B cell (primary cell): Measurements from ENCODE around the gene CUL9. TPM values are rescaled to one million over a fixed set of nuclear protein-coding genes. Genes with fewer than 3 reads are reported as not detected.

Source experiments
- ATAC-seq: fragments of 200-7000 bp; cut with Tn5 transposase; one replicate; pipeline ENCODE4 v1.10.0; 2021; ENCODE audit warnings: low read depth, mild to moderate bottlenecking, moderate number of reproducible peaks, moderate library complexity
- CTCF ChIA-PET: fragments of 350-600 bp; sonication (Branson Sonifier 250); formaldehyde crosslinking; loops from one replicate; lab custom pipeline; 2021; ENCODE audit warnings: antibody characterized with exemption, inconsistent platforms; lab: Charles Lee
- POLR2A ChIA-PET: fragments of 350-600 bp; sonication (Branson Sonifier 250); formaldehyde crosslinking; loops from one replicate; lab custom pipeline; 2021; ENCODE audit warnings: antibody characterized with exemption; lab: Charles Lee
- DNase-seq: peaks from one replicate; pipeline ENCODE4 v3.0.0; 2013
- H2AFZ ChIP-seq: 2 replicates; pipeline ENCODE4 v1.6.1; 2012; ENCODE audit warnings: mild to moderate bottlenecking, low read depth, low read length; ENCODE audit not compliant: insufficient read depth, poor library complexity, severe bottlenecking
- H3K27ac ChIP-seq, 2 donors: 1 replicate in 1 of 2; 2 replicates in 1 of 2; pipeline ENCODE4 v1.5.1; 2012 to 2013; ENCODE audit warnings: low read length in 2 of 2, mild to moderate bottlenecking in 2 of 2, moderate library complexity in 1 of 2
- H3K27me3 ChIP-seq, 4 experiments: fragments of 200-600 bp in 1 of 4; sonication (generic) in 1 of 4; replicated peaks in 1 of 4; 1 replicate in 2 of 4; 2 replicates in 2 of 4; pipeline versions ENCODE4 v1.6.1 to v1.7.0; 2013 to 2016; ENCODE audit warnings: low read length in 3 of 4, mild to moderate bottlenecking in 2 of 4, mixed read lengths in 1 of 4, moderate library complexity in 1 of 4; ENCODE audit not compliant: insufficient read depth in 4 of 4, control insufficient read depth in 3 of 4; ENCODE audit errors: control extremely low read depth in 1 of 4
- H3K36me3 ChIP-seq, 2 experiments: replicated peaks in 1 of 2; 1 replicate in 1 of 2; 2 replicates in 1 of 2; pipeline versions ENCODE4 v1.6.1 to v1.7.1; 2013; ENCODE audit warnings: low read length in 1 of 2; ENCODE audit not compliant: insufficient read depth in 2 of 2, control insufficient read depth in 1 of 2; ENCODE audit errors: control extremely low read depth in 1 of 2, extremely low read depth in 1 of 2
- H3K4me1 ChIP-seq, 2 donors: fragments of 200-600 bp in 1 of 2; sonication (generic) in 1 of 2; 1 replicate in 1 of 2; 2 replicates in 1 of 2; pipeline versions ENCODE4 v1.5.1 to v1.6.1; 2013 to 2017; ENCODE audit warnings: low read length in 2 of 2; ENCODE audit not compliant: control insufficient read depth in 2 of 2, insufficient read depth in 2 of 2
- H3K4me2 ChIP-seq: replicated peaks from 2 replicates; pipeline ENCODE3; 2012; ENCODE audit warnings: mild to moderate bottlenecking, low read depth, low read length; ENCODE audit not compliant: poor library complexity, severe bottlenecking
- H3K4me3 ChIP-seq, 5 experiments: fragments of 200-600 bp in 1 of 5; sonication (generic) in 1 of 5; 1 replicate in 3 of 5; 2 replicates in 2 of 5; pipeline versions ENCODE4 v1.5.1 to v1.7.0; 2011 to 2016; ENCODE audit warnings: low read length in 4 of 5, mild to moderate bottlenecking in 4 of 5, low read depth in 2 of 5, control low read depth in 1 of 5, moderate library complexity in 1 of 5; ENCODE audit not compliant: insufficient read depth in 1 of 5; ENCODE audit errors: control extremely low read depth in 1 of 5, extremely low read depth in 1 of 5
- H3K79me2 ChIP-seq: fragments of 200-600 bp; sonication (generic); one replicate; pipeline ENCODE4 v1.6.0; 2016; ENCODE audit warnings: low read length; ENCODE audit not compliant: control insufficient read depth, insufficient read depth
- H3K9ac ChIP-seq: fragments of 200-600 bp; sonication (generic); 2 replicates; pipeline ENCODE4 v1.6.1; 2017; ENCODE audit warnings: mild to moderate bottlenecking, low read length, moderate library complexity
- H3K9me3 ChIP-seq, 3 donors: one replicate each; pipeline versions ENCODE4 v1.6.1 to v1.7.1; 2013; ENCODE audit warnings: low read length in 2 of 3; ENCODE audit not compliant: control insufficient read depth in 2 of 3, insufficient read depth in 1 of 3; ENCODE audit errors: control extremely low read depth in 1 of 3
- H4K20me1 ChIP-seq: 2 replicates; pipeline ENCODE4 v1.6.0; 2012; ENCODE audit warnings: mild to moderate bottlenecking, low read length; ENCODE audit not compliant: insufficient read depth, control insufficient read depth, poor library complexity, severe bottlenecking
- H3K27ac Mint-ChIP-seq: one replicate; pipeline ENCODE4 v1.8.0; 2021; ENCODE audit warnings: mixed read lengths
- H3K27me3 Mint-ChIP-seq: one replicate; pipeline ENCODE4 v1.8.0; 2021; ENCODE audit warnings: mixed read lengths
- H3K4me1 Mint-ChIP-seq: one replicate; pipeline ENCODE4 v1.8.0; 2021; ENCODE audit warnings: mixed read lengths
- H3K4me3 Mint-ChIP-seq: one replicate; pipeline ENCODE4 v1.8.0; 2021; ENCODE audit warnings: mixed read lengths
- H3K9me3 Mint-ChIP-seq: one replicate; pipeline ENCODE4 v1.8.0; 2022; ENCODE audit warnings: mixed read lengths; ENCODE audit not compliant: insufficient read depth
- EZH2 ChIP-seq: IDR thresholded peaks from 2 replicates; pipeline ENCODE4 v1.6.1; 2012; ENCODE audit warnings: borderline replicate concordance, low read depth, mild to moderate bottlenecking, moderate library complexity, low read length; ENCODE audit not compliant: insufficient read depth, poor library complexity, severe bottlenecking
- WGBS: methylation state at CpG from one replicate; pipeline ENCODE4 v1.1.5; 2013; ENCODE audit warnings: missing lambda C conversion rate; ENCODE audit not compliant: insufficient coverage; 5-methylcytosine and 5-hydroxymethylcytosine counted together
- intact Hi-C: fragments of 100-400 bp; cut with micrococcal nuclease; formaldehyde crosslinking; loops from one replicate; pipeline ENCODE4 v1.10.0; 2022
- polyA plus RNA-seq: library from polyadenylated mRNA; depleted of rRNA; stranded (reverse); fragments of >200 nt; gene quantifications from 2 replicates; pipeline ENCODE4 v1.2.3, GENCODE V29; 2012
- total RNA-seq, 2 donors: library from RNA; stranded (reverse); fragments of 120-200 nt in 1 of 2; gene quantifications; 1 replicate in 1 of 2; 2 replicates in 1 of 2; pipeline versions ENCODE4 v1.2.3 to v1.2.4, GENCODE V29; 2013 to 2022
- TF ChIP-seq, protein P1 (sequence below): fragments of 200-600 bp; IDR thresholded peaks from one replicate; pipeline ENCODE4 v1.8.0; 2022; ENCODE audit warnings: antibody characterized with exemption, mild to moderate bottlenecking

The CUL9 gene
- total and polyA plus RNA-seq, 2 donors (not counting 1 experiment from before 2014, with no cell fraction given) = 98.0 to 110 TPM

- H3K36me3 ChIP-seq = peaks cover 6 to 47% of the 10 kb centered on the region in 2 experiments
- H3K4me1 Mint-ChIP-seq = peaks cover 39% of the 10 kb centered on the region
- no peak overlapping the region for H2AFZ ChIP-seq
- no peak overlapping the region for H3K4me3 Mint-ChIP-seq
- H3K27ac ChIP-seq = no peak overlapping the region
- ChIA-PET CTCF (no interaction called here), POLR2A (no interaction called here)
- ATAC-seq = no peak
- intact Hi-C loops = no loop called here
- H3K9me3 Mint-ChIP-seq = no peaks in the 10 kb centered on the region
- H3K4me3 ChIP-seq = no peak overlapping the region
- H3K27ac Mint-ChIP-seq = no peak overlapping the region
- no peak overlapping the region for H3K9ac ChIP-seq
- no peak overlapping the region for H3K4me2 ChIP-seq
- H4K20me1 ChIP-seq = no peaks in the 10 kb centered on the region
- H3K79me2 ChIP-seq = peaks cover 64% of the 10 kb centered on the region
- TF ChIP-seq, protein P1, sequence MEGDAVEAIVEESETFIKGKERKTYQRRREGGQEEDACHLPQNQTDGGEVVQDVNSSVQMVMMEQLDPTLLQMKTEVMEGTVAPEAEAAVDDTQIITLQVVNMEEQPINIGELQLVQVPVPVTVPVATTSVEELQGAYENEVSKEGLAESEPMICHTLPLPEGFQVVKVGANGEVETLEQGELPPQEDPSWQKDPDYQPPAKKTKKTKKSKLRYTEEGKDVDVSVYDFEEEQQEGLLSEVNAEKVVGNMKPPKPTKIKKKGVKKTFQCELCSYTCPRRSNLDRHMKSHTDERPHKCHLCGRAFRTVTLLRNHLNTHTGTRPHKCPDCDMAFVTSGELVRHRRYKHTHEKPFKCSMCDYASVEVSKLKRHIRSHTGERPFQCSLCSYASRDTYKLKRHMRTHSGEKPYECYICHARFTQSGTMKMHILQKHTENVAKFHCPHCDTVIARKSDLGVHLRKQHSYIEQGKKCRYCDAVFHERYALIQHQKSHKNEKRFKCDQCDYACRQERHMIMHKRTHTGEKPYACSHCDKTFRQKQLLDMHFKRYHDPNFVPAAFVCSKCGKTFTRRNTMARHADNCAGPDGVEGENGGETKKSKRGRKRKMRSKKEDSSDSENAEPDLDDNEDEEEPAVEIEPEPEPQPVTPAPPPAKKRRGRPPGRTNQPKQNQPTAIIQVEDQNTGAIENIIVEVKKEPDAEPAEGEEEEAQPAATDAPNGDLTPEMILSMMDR = no peak
- TF ChIP-seq EZH2 = no peak
- DNase-seq = no peak
- WGBS = over 99% methylated on average over 12 of the region's 14 CpGs
- no peaks in the 10 kb centered on the region for H3K27me3 ChIP-seq
- H3K9me3 ChIP-seq = no peaks in the 10 kb centered on the region
- H3K27me3 Mint-ChIP-seq = no peaks in the 10 kb centered on the region
- peaks cover 19 to 20% of the 10 kb centered on the region in 2 donors for H3K4me1 ChIP-seq
These were observed 4.0 kb downstream of the CUL9 start for GRCh38 chr6:43186019-43186418.

DNA sequence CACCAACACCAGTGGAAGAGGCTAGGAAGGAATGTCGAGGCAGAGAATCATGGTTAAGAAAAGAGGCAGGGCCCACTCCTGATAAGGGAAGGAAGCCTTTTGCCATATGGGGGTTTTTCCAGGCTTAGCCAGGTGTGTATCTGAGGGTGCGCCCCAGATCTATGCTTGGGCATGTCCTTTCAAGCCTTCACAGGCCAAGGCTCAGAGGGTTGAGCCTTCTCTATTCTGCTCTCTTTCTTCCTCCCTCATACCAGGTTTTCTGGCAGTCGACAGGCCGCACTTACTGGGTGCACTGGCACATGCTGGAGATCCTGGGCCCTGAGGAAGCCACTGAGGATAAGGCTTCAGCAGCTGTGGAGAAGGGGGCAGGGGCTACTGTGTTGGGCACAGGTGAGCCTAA is 4.7 kb downstream of the CUL9 start:
- H3K36me3 ChIP-seq = peaks cover 6 to 47% of the 10 kb centered on the region in 2 experiments
- intact Hi-C loops = no loop called here
- no peak for DNase-seq
- H3K79me2 ChIP-seq = peaks cover 64% of the 10 kb centered on the region
- no peak for ATAC-seq
- Mint-ChIP-seq H3K4me3 (no peak overlapping the region), H3K27ac (no peak overlapping the region), H3K27me3 (no peaks in the 10 kb centered on the region), H3K4me1 (peaks cover 32% of the 10 kb centered on the region), H3K9me3 (no peaks in the 10 kb centered on the region)
- H2AFZ ChIP-seq = no peak overlapping the region
- no peaks in the 10 kb centered on the region for H3K27me3 ChIP-seq
- H4K20me1 ChIP-seq = no peaks in the 10 kb centered on the region
- no peaks in the 10 kb centered on the region for H3K9me3 ChIP-seq
- H3K4me2 ChIP-seq = no peak overlapping the region
- peaks cover 12 to 13% of the 10 kb centered on the region in 2 donors for H3K4me1 ChIP-seq
- CTCF ChIA-PET = no interaction called here
- POLR2A ChIA-PET = no interaction called here
- TF ChIP-seq EZH2 = no peak
- TF ChIP-seq, protein P1 = no peak
- WGBS = 100% methylated on average over 1 of the region's 4 CpGs
- no peak overlapping the region for H3K27ac ChIP-seq
- no peak overlapping the region for H3K4me3 ChIP-seq
- H3K9ac ChIP-seq = no peak overlapping the region
